SU-DHL-6 (cell line): ENCODE data around the gene TLL2.

Source experiments
- H2AFZ ChIP-seq: fragments of 200-600 bp; sonication (generic); 2 replicates; pipeline ENCODE4 v1.6.1; 2014; ENCODE audit warnings: low read depth, mild to moderate bottlenecking, moderate library complexity, mixed read lengths, antibody characterized with exemption, low read length; ENCODE audit not compliant: severe bottlenecking
- H3F3A ChIP-seq: fragments of 200-600 bp; shearing (Covaris generic); 2 replicates; pipeline ENCODE4 v1.6.0; 2016; ENCODE audit warnings: antibody characterized with exemption, mild to moderate bottlenecking; ENCODE audit not compliant: insufficient read depth
- H3K27ac ChIP-seq: fragments of 200-600 bp; sonication (generic); 2 replicates; pipeline ENCODE4 v1.5.1; 2016; ENCODE audit warnings: low read depth, mild to moderate bottlenecking, low read length, moderate library complexity, mixed read lengths
- H3K27me3 ChIP-seq: fragments of 200-600 bp; sonication (generic), shearing (Covaris generic); 2 replicates; pipeline ENCODE4 v1.6.0; 2014; ENCODE audit warnings: mild to moderate bottlenecking, low read length
- H3K36me3 ChIP-seq: fragments of 200-600 bp; sonication (generic); 2 replicates; pipeline ENCODE4 v1.6.1; 2014; ENCODE audit warnings: mild to moderate bottlenecking, low read length, mixed read lengths
- H3K4me2 ChIP-seq: fragments of 300-600, 200-600 bp; shearing (Covaris generic), sonication (generic); 2 replicates; pipeline ENCODE4 v1.6.0; 2014; ENCODE audit warnings: low read length, low read depth, mild to moderate bottlenecking; ENCODE audit not compliant: poor library complexity, severe bottlenecking
- H3K4me3 ChIP-seq: fragments of 200-600 bp; sonication (generic); 2 replicates; pipeline ENCODE4 v1.5.1; 2014; ENCODE audit warnings: antibody characterized with exemption, low read length, mild to moderate bottlenecking, mixed read lengths; ENCODE audit not compliant: insufficient read depth, poor library complexity, severe bottlenecking
- H3K79me2 ChIP-seq: fragments of 200-600 bp; sonication (generic); 2 replicates; pipeline ENCODE4 v1.6.1; 2014; ENCODE audit warnings: mild to moderate bottlenecking, low read length, moderate library complexity; ENCODE audit not compliant: insufficient read depth
- H3K9ac ChIP-seq: fragments of 200-600 bp; sonication (generic); 2 replicates; pipeline ENCODE4 v1.7.0; 2014; ENCODE audit warnings: mild to moderate bottlenecking, low read length
- H3K9me2 ChIP-seq: fragments of 200-600 bp; sonication (generic); replicated peaks from 2 replicates; pipeline ENCODE4 v1.6.1; 2014; ENCODE audit warnings: low read length; ENCODE audit not compliant: insufficient read depth
- H3K9me3 ChIP-seq: fragments of 200-600 bp; sonication (generic); 2 replicates; pipeline ENCODE4 v1.6.1; 2014; ENCODE audit warnings: low read length, mixed read lengths; ENCODE audit not compliant: insufficient read depth
- H4K20me1 ChIP-seq: fragments of 200-600 bp; sonication (generic); 2 replicates; pipeline ENCODE4 v1.6.1; 2014; ENCODE audit warnings: low read depth, mild to moderate bottlenecking, antibody characterized with exemption, low read length, moderate library complexity, mixed read lengths
- EZH2phosphoT487 ChIP-seq: fragments of 200-600 bp; sonication (generic), shearing (Covaris generic); conservative IDR thresholded peaks from 2 replicates; pipeline ENCODE4 v1.6.1; 2018; ENCODE audit warnings: mild to moderate bottlenecking, antibody characterized with exemption, low read length, moderate library complexity, mixed read lengths
- TF ChIP-seq, protein P1 (sequence below): fragments of 200-600 bp; sonication (generic); IDR thresholded peaks from one replicate; pipeline ENCODE4 v1.5.1; 2017; ENCODE audit warnings: antibody characterized with exemption, mild to moderate bottlenecking, low read length, moderate library complexity; ENCODE audit not compliant: insufficient read depth, poor library complexity, severe bottlenecking

TLL2 gene

GRCh38 chr10:96501985-96502384, 11.7 kb downstream of the TLL2 start:
- no peak overlapping the region for H2AFZ ChIP-seq
- H3F3A ChIP-seq = no peaks in the 10 kb centered on the region
- H3K79me2 ChIP-seq = no peaks in the 10 kb centered on the region
- no peak overlapping the region for H3K4me2 ChIP-seq
- H3K27ac ChIP-seq = no peak overlapping the region
- no peaks in the 10 kb centered on the region for H4K20me1 ChIP-seq
- no peaks in the 10 kb centered on the region for H3K9me2 ChIP-seq
- no peak for TF ChIP-seq EZH2phosphoT487
- TF ChIP-seq, protein P1, sequence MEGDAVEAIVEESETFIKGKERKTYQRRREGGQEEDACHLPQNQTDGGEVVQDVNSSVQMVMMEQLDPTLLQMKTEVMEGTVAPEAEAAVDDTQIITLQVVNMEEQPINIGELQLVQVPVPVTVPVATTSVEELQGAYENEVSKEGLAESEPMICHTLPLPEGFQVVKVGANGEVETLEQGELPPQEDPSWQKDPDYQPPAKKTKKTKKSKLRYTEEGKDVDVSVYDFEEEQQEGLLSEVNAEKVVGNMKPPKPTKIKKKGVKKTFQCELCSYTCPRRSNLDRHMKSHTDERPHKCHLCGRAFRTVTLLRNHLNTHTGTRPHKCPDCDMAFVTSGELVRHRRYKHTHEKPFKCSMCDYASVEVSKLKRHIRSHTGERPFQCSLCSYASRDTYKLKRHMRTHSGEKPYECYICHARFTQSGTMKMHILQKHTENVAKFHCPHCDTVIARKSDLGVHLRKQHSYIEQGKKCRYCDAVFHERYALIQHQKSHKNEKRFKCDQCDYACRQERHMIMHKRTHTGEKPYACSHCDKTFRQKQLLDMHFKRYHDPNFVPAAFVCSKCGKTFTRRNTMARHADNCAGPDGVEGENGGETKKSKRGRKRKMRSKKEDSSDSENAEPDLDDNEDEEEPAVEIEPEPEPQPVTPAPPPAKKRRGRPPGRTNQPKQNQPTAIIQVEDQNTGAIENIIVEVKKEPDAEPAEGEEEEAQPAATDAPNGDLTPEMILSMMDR = no peak
- no peaks in the 10 kb centered on the region for H3K36me3 ChIP-seq
- no peak overlapping the region for H3K4me3 ChIP-seq
- no peaks in the 10 kb centered on the region for H3K9me3 ChIP-seq
- H3K27me3 ChIP-seq = no peaks in the 10 kb centered on the region
- H3K9ac ChIP-seq = no peak overlapping the region

GRCh38 chr10:96500519-96500918, 13.2 kb downstream of the TLL2 start:
- H2AFZ ChIP-seq = no peak overlapping the region
- no peaks in the 10 kb centered on the region for H3K27me3 ChIP-seq
- H3K4me2 ChIP-seq = no peak overlapping the region
- no peaks in the 10 kb centered on the region for H3K9me2 ChIP-seq
- H3K4me3 ChIP-seq = no peak overlapping the region
- no peaks in the 10 kb centered on the region for H3K36me3 ChIP-seq
- no peaks in the 10 kb centered on the region for H4K20me1 ChIP-seq
- no peak overlapping the region for H3K9ac ChIP-seq
- no peak overlapping the region for H3K27ac ChIP-seq
- H3K79me2 ChIP-seq = no peaks in the 10 kb centered on the region
- no peaks in the 10 kb centered on the region for H3F3A ChIP-seq
- no peaks in the 10 kb centered on the region for H3K9me3 ChIP-seq
- no peak for TF ChIP-seq EZH2phosphoT487
- TF ChIP-seq, protein P1 = no peak

DNA sequence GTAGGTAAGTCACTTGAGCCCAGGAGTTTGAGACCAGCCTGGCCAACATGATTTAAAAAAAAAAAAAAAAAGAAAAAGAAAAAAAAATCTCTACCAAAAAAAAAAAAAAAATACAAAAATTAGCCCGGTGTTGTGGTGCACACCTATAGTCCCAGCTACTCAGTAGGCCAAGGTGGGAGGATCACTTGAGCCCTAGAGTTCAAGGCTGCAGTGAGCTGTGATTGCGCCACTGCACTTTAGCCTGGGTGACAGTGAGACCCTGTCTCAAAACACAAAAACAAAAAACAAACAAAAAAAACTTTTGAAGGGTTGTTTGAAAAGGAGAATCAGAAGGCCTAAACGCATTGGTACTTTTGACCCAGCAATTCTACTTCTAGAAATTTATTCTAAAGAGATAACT, 13.7 kb downstream of the TLL2 start:
- Histone ChIP-seq H3K27me3 (no peaks in the 10 kb centered on the region), H2AFZ (no peak overlapping the region), H3K9ac (no peak overlapping the region), H3K9me2 (no peaks in the 10 kb centered on the region), H3K79me2 (no peaks in the 10 kb centered on the region), H3K9me3 (no peaks in the 10 kb centered on the region), H3K27ac (no peak overlapping the region), H3K4me2 (no peak overlapping the region), H3K4me3 (no peak overlapping the region), H3K36me3 (no peaks in the 10 kb centered on the region), H4K20me1 (no peaks in the 10 kb centered on the region), H3F3A (no peaks in the 10 kb centered on the region)
- TF ChIP-seq, protein P1 = no peak
- TF ChIP-seq EZH2phosphoT487 = no peak
